Nephron (organoid): ENCODE measurements around the gene DCAF11.
A peak's percentile ranks its signal among the peaks of the same experiment; 100 is the strongest.

Experiments used
- H3K27ac Mint-ChIP-seq, 3 experiments: 2 replicates each; pipeline ENCODE4 v1.8.0; 2020; ENCODE audit warnings: mixed read lengths in 3 of 3, mild to moderate bottlenecking in 2 of 3, moderate library complexity in 1 of 3
- H3K27me3 Mint-ChIP-seq: 2 replicates; pipeline ENCODE4 v1.8.0; 2021; ENCODE audit warnings: low read depth, mild to moderate bottlenecking, moderate library complexity, mixed read lengths
- H3K36me3 Mint-ChIP-seq: 2 replicates; pipeline ENCODE4 v1.8.0; 2020; ENCODE audit warnings: low read depth, mixed read lengths
- H3K4me1 Mint-ChIP-seq: 2 replicates; pipeline ENCODE4 v1.8.0; 2020; ENCODE audit warnings: mixed read lengths
- H3K4me3 Mint-ChIP-seq, 3 experiments: 2 replicates each; pipeline ENCODE4 v1.8.0; 2020; ENCODE audit warnings: mild to moderate bottlenecking in 3 of 3, mixed read lengths in 3 of 3, moderate library complexity in 2 of 3
- H3K9me3 Mint-ChIP-seq: 2 replicates; pipeline ENCODE4 v1.8.0; 2020; ENCODE audit warnings: mixed read lengths
- CTCF ChIP-seq, 3 experiments: fragments of 200-600 bp; sonication (generic); IDR thresholded peaks; one replicate each; pipeline ENCODE4 v1.5.0; 2021; ENCODE audit warnings: antibody characterized with exemption in 3 of 3; ENCODE audit not compliant: unreplicated experiment in 3 of 3

DCAF11 gene

GRCh38 chr14:24130717-24131548, 16.4 kb downstream of the DCAF11 start:
- Mint-ChIP-seq H3K9me3 (no peaks in the 10 kb centered on the region), H3K4me1 (peaks cover 39% of the 10 kb centered on the region), H3K4me3 (peak overlapping the region in 2 of 3 experiments; percentile 70 to 81), H3K27ac (peak overlapping the region; percentile 54 to 87 (median 84)), H3K36me3 (no peaks in the 10 kb centered on the region), H3K27me3 (no peaks in the 10 kb centered on the region)
- no peak for TF ChIP-seq CTCF (IDR thresholded peaks at IDR 0.05; ENCODE audit: unreplicated experiment in 3 of 3)

GRCh38 chr14:24131549-24131966, 17.0 kb downstream of the DCAF11 start:
- H3K4me3 Mint-ChIP-seq = peak overlapping the region; percentile 38 to 81 (median 79)
- H3K27ac Mint-ChIP-seq = peak overlapping the region; percentile 43 to 84 (median 83)
- H3K36me3 Mint-ChIP-seq = no peaks in the 10 kb centered on the region
- TF ChIP-seq CTCF (IDR thresholded peaks at IDR 0.05; ENCODE audit: unreplicated experiment in 3 of 3) = no peak
- no peaks in the 10 kb centered on the region for H3K9me3 Mint-ChIP-seq
- H3K27me3 Mint-ChIP-seq = no peaks in the 10 kb centered on the region
- H3K4me1 Mint-ChIP-seq = peaks cover 40% of the 10 kb centered on the region

GRCh38 chr14:24132061-24132685, 17.6 kb downstream of the DCAF11 start:
- no peaks in the 10 kb centered on the region for H3K9me3 Mint-ChIP-seq
- TF ChIP-seq CTCF (IDR thresholded peaks at IDR 0.05; ENCODE audit: unreplicated experiment in 3 of 3) = no peak
- H3K27me3 Mint-ChIP-seq = no peaks in the 10 kb centered on the region
- H3K27ac Mint-ChIP-seq = peak overlapping the region; percentile 43 to 84 (median 83)
- H3K4me1 Mint-ChIP-seq = peaks cover 40% of the 10 kb centered on the region
- H3K4me3 Mint-ChIP-seq = peak overlapping the region; percentile 38 to 81 (median 79)
- H3K36me3 Mint-ChIP-seq = peaks cover 4% of the 10 kb centered on the region

- H3K4me1 Mint-ChIP-seq = peaks cover 42% of the 10 kb centered on the region
- no peaks in the 10 kb centered on the region for H3K9me3 Mint-ChIP-seq
- peaks cover 6% of the 10 kb centered on the region for H3K36me3 Mint-ChIP-seq
- peak overlapping the region in 2 of 3 experiments; percentile 77 to 84 for H3K27ac Mint-ChIP-seq
- no peaks in the 10 kb centered on the region for H3K27me3 Mint-ChIP-seq
- H3K4me3 Mint-ChIP-seq = peak overlapping the region; percentile 57 to 81 (median 75)
- no peak for TF ChIP-seq CTCF (IDR thresholded peaks at IDR 0.05; ENCODE audit: unreplicated experiment in 3 of 3)
These were observed 18.4 kb downstream of the DCAF11 start for GRCh38 chr14:24132976-24133375.

GRCh38 chr14:24133735-24134134, 19.2 kb downstream of the DCAF11 start:
- no peak overlapping the region for H3K27ac Mint-ChIP-seq
- no peak overlapping the region for H3K4me3 Mint-ChIP-seq
- H3K27me3 Mint-ChIP-seq = no peaks in the 10 kb centered on the region
- no peak for TF ChIP-seq CTCF (IDR thresholded peaks at IDR 0.05; ENCODE audit: unreplicated experiment in 3 of 3)
- H3K36me3 Mint-ChIP-seq = peaks cover 14% of the 10 kb centered on the region
- H3K4me1 Mint-ChIP-seq = peaks cover 46% of the 10 kb centered on the region
- H3K9me3 Mint-ChIP-seq = no peaks in the 10 kb centered on the region
